ENCODE measurements around the gene TACR2. TPM values are rescaled to one million over a fixed set of nuclear protein-coding genes. Genes with fewer than 3 reads are reported as not detected.

TACR2 gene
- total and polyA plus RNA-seq, 2 donors (not counting 3 experiments of a cell fraction or from before 2014, with no cell fraction given): 0.19 TPM; not detected in 1

DNA sequence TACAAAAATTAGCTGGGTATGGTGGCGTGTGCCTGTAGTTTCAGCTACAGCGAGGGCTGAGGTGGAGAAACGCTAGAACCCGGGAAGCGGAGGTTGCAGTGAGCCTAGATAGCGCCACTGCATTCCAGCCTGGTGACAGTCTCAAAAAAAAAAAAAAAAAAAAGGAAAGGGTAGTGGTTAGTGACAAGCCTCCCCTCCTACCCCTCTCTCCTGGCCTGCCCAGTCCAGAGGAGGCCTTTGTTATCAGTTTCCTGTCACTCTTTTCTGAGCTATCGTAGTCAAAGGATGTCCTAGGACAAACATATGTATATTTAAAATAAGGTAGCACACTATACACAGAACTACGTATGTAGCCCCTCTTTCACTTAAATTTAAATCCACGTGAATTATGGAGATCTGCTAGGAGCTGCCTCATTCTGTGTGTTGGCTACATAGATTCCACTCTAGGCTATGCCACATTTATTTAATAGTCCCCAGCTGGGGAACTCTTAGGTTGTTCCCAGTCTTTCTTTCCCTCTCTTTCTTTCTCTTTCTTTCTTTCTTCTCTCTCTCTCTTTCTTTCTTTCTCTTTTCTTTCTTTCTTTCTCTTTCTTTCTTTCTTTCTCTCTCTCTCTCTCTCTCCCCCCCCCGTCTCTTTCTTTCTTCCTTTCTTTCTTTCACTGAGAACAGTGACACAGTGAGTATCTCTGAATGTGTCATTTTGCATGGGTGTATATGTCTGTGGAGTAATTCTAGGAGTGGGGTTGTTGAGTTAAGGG is 38.5 kb upstream of the TACR2 start:
- POLR2A ChIA-PET: no interaction called here
- FAIRE-seq: peak; percentile 28
- no TSS peak for BruUV-seq (replicated peaks)

DNA sequence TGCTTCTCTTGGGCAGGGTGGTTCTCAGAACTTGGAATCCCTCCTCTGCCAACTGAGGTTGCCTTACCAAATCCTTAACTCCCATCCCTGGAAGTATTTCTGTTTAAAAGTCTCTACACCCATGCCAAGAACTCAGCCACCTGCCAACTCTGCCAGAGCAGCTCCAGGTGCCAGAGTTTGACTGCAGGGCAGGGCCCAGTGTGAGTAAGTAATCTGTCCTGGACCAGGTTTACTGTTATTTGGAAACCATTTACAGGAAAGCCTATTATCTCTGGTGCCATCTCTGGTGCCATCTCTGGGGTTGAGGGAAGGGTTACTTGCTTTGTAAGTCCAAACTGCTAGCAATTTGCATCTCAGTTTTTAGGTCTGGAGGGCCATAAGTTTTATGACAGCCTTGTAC is 37.1 kb upstream of the TACR2 start:
- Histone ChIP-seq H3K36me3 (ENCODE audit: control insufficient read depth in 2 of 2, extremely low read depth in 1 of 2, insufficient read depth in 2 of 2, low read length in 2 of 2) (peaks cover 0 to 5% of the 10 kb centered on the region in 2 experiments), H2AFZ (ENCODE audit: low read depth, low read length) (no peak overlapping the region), H3K27ac (ENCODE audit: insufficient read depth, low read depth, low read length) (no peak overlapping the region), H3K9me3 (replicated peaks; ENCODE audit: control insufficient read depth, insufficient read depth, low read length) (no peaks in the 10 kb centered on the region), H3K4me3 (replicated peaks in 1 of 3; ENCODE audit: insufficient read depth in 1 of 3, low read depth in 1 of 3, low read length in 3 of 3) (no peak overlapping the region), H4K20me1 (replicated peaks; ENCODE audit: control insufficient read depth, extremely low read depth, insufficient read depth, low read length) (no peaks in the 10 kb centered on the region), H3K79me2 (ENCODE audit: control insufficient read depth, insufficient read depth, low read length) (peaks cover 2% of the 10 kb centered on the region), H3K4me1 (ENCODE audit: control insufficient read depth, extremely low read depth, insufficient read depth, low read length) (peaks cover 42% of the 10 kb centered on the region), H3K9ac (replicated peaks; ENCODE audit: extremely low read depth, insufficient read depth, low read length) (no peak overlapping the region), H3K9me1 (replicated peaks; ENCODE audit: control insufficient read depth, extremely low read depth, insufficient read depth, low read length) (no peaks in the 10 kb centered on the region), H3K4me2 (ENCODE audit: insufficient read depth, low read length) (no peak overlapping the region), H3K27me3 (ENCODE audit: control insufficient read depth in 2 of 2, insufficient read depth in 2 of 2, low read length in 2 of 2) (no peaks in the 10 kb centered on the region)
- DNase-seq (ENCODE audit: low read depth, low spot score) (no peak), FAIRE-seq (no peak)
- POLR2A ChIA-PET: no interaction called here
- dilution Hi-C loops (cut with MboI; ENCODE audit: extremely low pct_ligation_motif_present, low sequenced_read_pairs) (loop anchor here (5.0 kb wide), 1 partner anchor 44 kb away; no protein-coding TSS in a partner anchor), intact Hi-C loops (cut with micrococcal nuclease) (no loop called here)
- CTCF ChIA-PET: interaction anchor here (1.2 to 2.2 kb wide), 3 partner anchors 15 to 41 kb away, joined by 3 to 8 read pairs (median 4); no protein-coding TSS in a partner anchor
- no TSS peak for BruUV-seq (replicated peaks)
- TF ChIP-seq FOS (IDR thresholded peaks at IDR 0.05; ENCODE audit: borderline replicate concordance, insufficient read depth, low read length): no peak
- TF ChIP-seq GATA2 (IDR thresholded peaks at IDR 0.05; ENCODE audit: insufficient read depth, insufficient read length, low read depth, low read length): no peak
- TF ChIP-seq POLR2AphosphoS5 (IDR thresholded peaks at IDR 0.05; ENCODE audit: insufficient read depth, low read depth, low read length): no peak
- TF ChIP-seq, protein P1, sequence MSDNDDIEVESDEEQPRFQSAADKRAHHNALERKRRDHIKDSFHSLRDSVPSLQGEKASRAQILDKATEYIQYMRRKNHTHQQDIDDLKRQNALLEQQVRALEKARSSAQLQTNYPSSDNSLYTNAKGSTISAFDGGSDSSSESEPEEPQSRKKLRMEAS (IDR thresholded peaks at IDR 0.05; ENCODE audit: insufficient read depth, insufficient read length): no peak
- no peak for TF ChIP-seq JUN (IDR thresholded peaks at IDR 0.05; ENCODE audit: borderline replicate concordance, insufficient read depth, insufficient read length, low read depth)
- TF ChIP-seq, protein P2, sequence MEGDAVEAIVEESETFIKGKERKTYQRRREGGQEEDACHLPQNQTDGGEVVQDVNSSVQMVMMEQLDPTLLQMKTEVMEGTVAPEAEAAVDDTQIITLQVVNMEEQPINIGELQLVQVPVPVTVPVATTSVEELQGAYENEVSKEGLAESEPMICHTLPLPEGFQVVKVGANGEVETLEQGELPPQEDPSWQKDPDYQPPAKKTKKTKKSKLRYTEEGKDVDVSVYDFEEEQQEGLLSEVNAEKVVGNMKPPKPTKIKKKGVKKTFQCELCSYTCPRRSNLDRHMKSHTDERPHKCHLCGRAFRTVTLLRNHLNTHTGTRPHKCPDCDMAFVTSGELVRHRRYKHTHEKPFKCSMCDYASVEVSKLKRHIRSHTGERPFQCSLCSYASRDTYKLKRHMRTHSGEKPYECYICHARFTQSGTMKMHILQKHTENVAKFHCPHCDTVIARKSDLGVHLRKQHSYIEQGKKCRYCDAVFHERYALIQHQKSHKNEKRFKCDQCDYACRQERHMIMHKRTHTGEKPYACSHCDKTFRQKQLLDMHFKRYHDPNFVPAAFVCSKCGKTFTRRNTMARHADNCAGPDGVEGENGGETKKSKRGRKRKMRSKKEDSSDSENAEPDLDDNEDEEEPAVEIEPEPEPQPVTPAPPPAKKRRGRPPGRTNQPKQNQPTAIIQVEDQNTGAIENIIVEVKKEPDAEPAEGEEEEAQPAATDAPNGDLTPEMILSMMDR (IDR thresholded peaks at IDR 0.05; ENCODE audit: extremely low read depth in 1 of 2, insufficient read depth in 1 of 2, low read depth in 1 of 2, low read length in 2 of 2): no peak
- no peak for TF ChIP-seq POLR2A (IDR thresholded peaks at IDR 0.05; ENCODE audit: low read depth, low read length)
- TF ChIP-seq MYC (IDR thresholded peaks at IDR 0.05; ENCODE audit: low read depth, low read length): no peak
- TF ChIP-seq EZH2 (IDR thresholded peaks at IDR 0.05; ENCODE audit: borderline replicate concordance, low read depth, low read length, severe bottlenecking): no peak

More for the DNA sequence above, 38.5 kb upstream of the TACR2 start:
- Histone ChIP-seq H3K27ac (ENCODE audit: insufficient read depth, low read depth, low read length) (no peak overlapping the region), H3K4me3 (replicated peaks in 1 of 3; ENCODE audit: insufficient read depth in 1 of 3, low read depth in 1 of 3, low read length in 3 of 3) (no peak overlapping the region), H3K9me1 (replicated peaks; ENCODE audit: control insufficient read depth, extremely low read depth, insufficient read depth, low read length) (no peaks in the 10 kb centered on the region), H2AFZ (ENCODE audit: low read depth, low read length) (no peak overlapping the region), H3K79me2 (ENCODE audit: control insufficient read depth, insufficient read depth, low read length) (peaks cover 6% of the 10 kb centered on the region), H3K9me3 (replicated peaks; ENCODE audit: control insufficient read depth, insufficient read depth, low read length) (no peaks in the 10 kb centered on the region), H3K4me1 (ENCODE audit: control insufficient read depth, extremely low read depth, insufficient read depth, low read length) (peaks cover 29% of the 10 kb centered on the region), H3K4me2 (ENCODE audit: insufficient read depth, low read length) (no peak overlapping the region), H3K36me3 (ENCODE audit: control insufficient read depth in 2 of 2, extremely low read depth in 1 of 2, insufficient read depth in 2 of 2, low read length in 2 of 2) (peaks cover 0 to 5% of the 10 kb centered on the region in 2 experiments), H3K9ac (replicated peaks; ENCODE audit: extremely low read depth, insufficient read depth, low read length) (no peak overlapping the region), H3K27me3 (ENCODE audit: control insufficient read depth in 2 of 2, insufficient read depth in 2 of 2, low read length in 2 of 2) (no peaks in the 10 kb centered on the region), H4K20me1 (replicated peaks; ENCODE audit: control insufficient read depth, extremely low read depth, insufficient read depth, low read length) (no peaks in the 10 kb centered on the region)
- intact Hi-C loops (cut with micrococcal nuclease): no loop called here
- no peak for DNase-seq (ENCODE audit: low read depth, low spot score)
- CTCF ChIA-PET: interaction anchor here (0.8 to 1.8 kb wide), 3 partner anchors 8 to 52 kb away, joined by 3 to 7 read pairs (median 5); no protein-coding TSS in a partner anchor
- dilution Hi-C loops (cut with MboI; ENCODE audit: extremely low pct_ligation_motif_present, low sequenced_read_pairs): no loop called here
- no peak for TF ChIP-seq FOS (IDR thresholded peaks at IDR 0.05; ENCODE audit: borderline replicate concordance, insufficient read depth, low read length)

Data from endothelial cell of umbilical vein (primary cell).